HG02610 (cell line): ENCODE data around the gene SDR42E1.

Experiments
- ATAC-seq: cut with Tn5 transposase; IDR thresholded peaks from one replicate; pipeline ENCODE4 v1.9.1; 2021; ENCODE audit warnings: mild to moderate bottlenecking, moderate library complexity; ENCODE audit not compliant: unreplicated experiment

SDR42E1 gene

GRCh38 chr16:81942007-81942601, 69.2 kb downstream of the SDR42E1 start:
- no peak for ATAC-seq

GRCh38 chr16:81940781-81941560, 70.3 kb downstream of the SDR42E1 start:
- ATAC-seq: no peak

GRCh38 chr16:81939164-81940056, 71.9 kb downstream of the SDR42E1 start:
- no peak for ATAC-seq
